ENCODE results near the gene RABIF. TPM values are rescaled to one million over a fixed set of nuclear protein-coding genes. Genes with fewer than 3 reads are reported as not detected.
"Not testable (repeated sequence)": the region's sequence is repeated elsewhere in the genome, so short reads cannot be mapped to it uniquely, and the experiment has no call there.

Gene RABIF
- total and polyA plus RNA-seq, 10 donors, result 5.9 to 11.5 (median 9.2) TPM

DNA sequence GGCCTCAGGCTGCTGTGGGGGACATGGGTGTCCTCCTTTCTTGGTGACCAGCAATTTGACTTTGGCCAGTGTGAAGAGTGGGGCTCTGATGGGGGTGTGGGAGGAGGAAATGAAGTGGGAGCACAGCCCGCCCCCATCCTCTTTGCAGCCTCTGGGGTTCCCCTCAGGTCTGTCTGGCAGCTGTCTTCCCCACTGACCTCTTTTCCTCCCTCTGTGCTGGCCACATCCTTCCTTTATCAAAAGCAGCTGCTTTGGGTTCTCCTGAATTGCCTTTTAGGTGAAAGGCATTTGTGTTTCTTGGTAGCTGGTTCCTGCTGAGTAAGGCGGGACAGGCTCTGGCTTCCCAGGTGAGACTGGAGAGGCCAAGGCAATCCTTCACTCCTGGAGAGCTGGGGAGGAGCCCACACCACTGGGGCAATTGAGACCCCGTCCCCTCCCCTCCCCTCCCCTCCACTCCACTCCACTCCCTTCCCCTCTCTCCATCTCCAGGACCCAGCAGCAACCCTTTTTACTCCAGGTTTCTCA, 53.3 kb downstream of the RABIF start:
- Histone ChIP-seq H3K9me3 (no peaks in the 10 kb centered on the region), H3K36me3 (no peaks in the 10 kb centered on the region), H3K4me3 (no peak overlapping the region), H3K27ac (no peak overlapping the region), H3K27me3 (replicated peaks in 1 of 7) (peaks cover 0 to 8% (median 0%) of the 10 kb centered on the region in 7 donors), H3K4me1 (peaks cover 0 to 32% (median 22%) of the 10 kb centered on the region in 6 donors)
- intact Hi-C loops (cut with DNase I; ENCODE audit: low total_unique reads), result no loop called here
- 7 to 22% (median 12%) methylated on average over 3 of the region's 3 CpGs for WGBS, 5 donors
- DNase-seq, result no peak
- TF ChIP-seq POLR2A (IDR thresholded peaks at IDR 0.05) (no peak), POLR2AphosphoS5 (IDR thresholded peaks at IDR 0.05) (no peak), CTCF (IDR thresholded peaks at IDR 0.05 in 8 of 11, conservative IDR thresholded peaks at IDR 0.05 in 3 of 11) (no peak)

DNA sequence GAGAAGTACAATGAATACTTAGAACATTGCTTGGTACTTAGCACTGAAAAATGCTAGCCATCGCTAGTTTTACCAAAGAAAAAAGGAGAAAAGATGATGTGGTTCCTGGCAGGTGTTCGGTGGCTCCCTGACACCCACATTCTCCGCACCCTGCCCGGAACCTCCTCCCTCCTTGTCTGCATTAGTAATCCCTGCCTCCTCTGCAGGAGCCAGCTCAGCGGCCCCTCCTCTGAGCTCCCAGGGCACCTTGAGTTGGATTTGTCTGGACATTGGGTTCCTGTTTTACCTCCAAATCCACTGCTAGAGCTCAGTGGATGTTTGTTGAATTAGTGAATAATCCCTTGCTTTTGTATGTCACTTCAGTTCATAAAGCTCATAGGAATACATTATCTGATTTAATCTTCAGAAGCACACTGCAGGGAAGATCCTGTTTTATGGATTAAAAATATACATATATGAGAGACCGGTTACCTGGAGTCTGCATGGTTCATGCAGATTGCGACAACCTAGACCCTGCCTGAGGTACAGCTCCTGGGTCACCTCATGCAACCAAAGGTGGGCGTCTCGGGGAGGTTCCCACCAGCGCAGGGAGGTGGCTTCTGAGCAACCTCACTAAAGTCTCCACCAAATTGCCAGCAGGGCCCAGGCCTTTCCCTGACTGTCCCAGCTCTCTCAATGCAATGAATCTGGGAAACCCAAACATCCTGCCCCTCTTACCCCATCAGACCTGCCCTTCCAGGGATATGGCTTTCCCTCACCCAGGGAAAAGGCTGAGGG, 54.0 kb downstream of the RABIF start:
- no peak overlapping the region for H3K27ac ChIP-seq
- H3K36me3 ChIP-seq, result no peaks in the 10 kb centered on the region
- no peak for TF ChIP-seq POLR2A (IDR thresholded peaks at IDR 0.05)
- no peak for TF ChIP-seq POLR2AphosphoS5 (IDR thresholded peaks at IDR 0.05)
- no peak for TF ChIP-seq CTCF (IDR thresholded peaks at IDR 0.05 in 8 of 11, conservative IDR thresholded peaks at IDR 0.05 in 3 of 11)
- intact Hi-C loops (cut with DNase I; ENCODE audit: low total_unique reads), result no loop called here
- H3K4me1 ChIP-seq, result peaks cover 0 to 28% (median 22%) of the 10 kb centered on the region in 6 donors
- no peak for DNase-seq
- H3K9me3 ChIP-seq, result no peaks in the 10 kb centered on the region
- peaks cover 0 to 8% (median 0%) of the 10 kb centered on the region in 7 donors for H3K27me3 ChIP-seq (replicated peaks in 1 of 7)
- 73 to 83% (median 78%) methylated on average over 10 of the region's 10 CpGs for WGBS, 5 donors
- no peak overlapping the region for H3K4me3 ChIP-seq

- TF ChIP-seq CTCF (IDR thresholded peaks at IDR 0.05 in 8 of 11, conservative IDR thresholded peaks at IDR 0.05 in 3 of 11) (no peak), POLR2AphosphoS5 (IDR thresholded peaks at IDR 0.05) (no peak), POLR2A (IDR thresholded peaks at IDR 0.05) (no peak)
- DNase-seq, result no peak
- Histone ChIP-seq H3K9me3 (no peaks in the 10 kb centered on the region), H3K4me1 (peaks cover 0 to 22% (median 16%) of the 10 kb centered on the region in 6 donors), H3K4me3 (no peak overlapping the region), H3K27me3 (replicated peaks in 1 of 7) (peaks cover 0 to 7% (median 0%) of the 10 kb centered on the region in 7 donors), H3K27ac (no peak overlapping the region), H3K36me3 (no peaks in the 10 kb centered on the region)
- intact Hi-C loops (cut with DNase I; ENCODE audit: low total_unique reads), result no loop called here
- 60 to 79% (median 62%) methylated on average over 3 of the region's 3 CpGs for WGBS, 5 donors
Observed at GRCh38 chr1:202831906-202832305, 57.0 kb downstream of the RABIF start.

DNA sequence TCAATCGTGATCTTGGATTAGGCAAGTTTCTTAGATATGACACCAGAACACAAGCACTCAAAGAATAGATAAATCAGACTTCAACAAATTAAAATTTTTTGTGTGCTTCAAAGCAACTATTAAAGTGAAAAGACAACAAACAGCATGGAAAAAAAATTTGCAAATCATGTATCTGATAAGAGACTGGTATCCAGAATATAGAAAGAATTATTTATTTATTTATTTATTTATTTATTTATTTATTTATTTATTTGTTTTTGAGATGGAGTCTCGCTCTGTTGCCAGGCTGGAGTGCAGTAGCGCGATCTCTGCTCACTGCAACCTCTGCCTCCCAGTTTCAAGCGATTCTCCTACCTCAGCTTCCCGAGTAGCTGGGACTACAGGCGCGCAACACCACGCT, 59.7 kb downstream of the RABIF start:
- intact Hi-C loops (cut with DNase I; ENCODE audit: low total_unique reads); H3K4me3 ChIP-seq; H3K4me1 ChIP-seq; H3K27me3 ChIP-seq (replicated peaks in 1 of 7); H3K27ac ChIP-seq; H3K36me3 ChIP-seq; DNase-seq; H3K9me3 ChIP-seq: not testable (repeated sequence)
- WGBS, 5 donors, result 90 to 96% (median 93%) methylated on average over 9 of the region's 9 CpGs

Small RNAs within 50 kb of the gene (small RNA-seq; reads per million reads assigned to genes)
- 0 reads per million in 4 donors for gene RF00019

Other genes starting within 250 kb of the RABIF start
- gene SYT2, start 178.7 kb downstream of the RABIF start, total RNA-seq, result under 1 TPM in 4 of 7 donors, not detected in 3; 0.03 to 0.14 (median 0.08) TPM
- under 1 TPM; under 0.01 to 0.02 (median under 0.01) TPM for gene SYT2, start 178.7 kb downstream of the RABIF start, polyA plus RNA-seq
- 10 to 100 TPM; 45.4 to 71.9 (median 59.4) TPM for gene KDM5B, start 80.7 kb downstream of the RABIF start, total RNA-seq
- gene KDM5B, start 80.7 kb downstream of the RABIF start, polyA plus RNA-seq, result 1 to 10 TPM; 7.7 to 8.9 (median 8.4) TPM
- gene PCAT6, start 78.2 kb downstream of the RABIF start, total RNA-seq, result 1 to 10 TPM in 1 of 7 donors, under 1 TPM in 3, not detected in 3; 0.81 to 1.3 (median 0.84) TPM
- gene PCAT6, start 78.2 kb downstream of the RABIF start, polyA plus RNA-seq, result 1 to 10 TPM; 1.3 to 2.4 (median 1.6) TPM
- gene KLHL12, start 38.1 kb upstream of the RABIF start, total RNA-seq, result 10 to 100 TPM; 20.6 to 35.4 (median 24.6) TPM
- gene KLHL12, start 38.1 kb upstream of the RABIF start, polyA plus RNA-seq, result 10 to 100 TPM; 14.8 to 16.0 (median 15.8) TPM
- gene ADIPOR1, start 69.2 kb upstream of the RABIF start, total RNA-seq, result 100 to 1,000 TPM in 5 of 7 donors, 10 to 100 TPM in 2; 90.9 to 167 (median 128) TPM
- gene ADIPOR1, start 69.2 kb upstream of the RABIF start, polyA plus RNA-seq, result 10 to 100 TPM; 34.0 to 57.6 (median 39.7) TPM
- gene CYB5R1, start 78.1 kb upstream of the RABIF start, total RNA-seq, result 10 to 100 TPM; 41.1 to 60.5 (median 51.4) TPM
- gene CYB5R1, start 78.1 kb upstream of the RABIF start, polyA plus RNA-seq, result 10 to 100 TPM; 26.2 to 29.9 (median 28.9) TPM
- gene TMEM183A, start 118.2 kb upstream of the RABIF start, total RNA-seq, result 10 to 100 TPM; 47.6 to 61.9 (median 55.8) TPM
- 10 to 100 TPM; 30.3 to 40.7 (median 35.1) TPM for gene TMEM183A, start 118.2 kb upstream of the RABIF start, polyA plus RNA-seq
- 10 to 100 TPM in 2 of 7 donors, 1 to 10 TPM in 5; 2.5 to 12.0 (median 6.6) TPM for gene PPFIA4, start 137.3 kb upstream of the RABIF start, total RNA-seq
- 1 to 10 TPM in 1 of 3 donors, under 1 TPM in 2; 0.21 to 2.2 (median 0.52) TPM for gene PPFIA4, start 137.3 kb upstream of the RABIF start, polyA plus RNA-seq
- gene MYOG, start 196.9 kb upstream of the RABIF start, total RNA-seq, result not detected
- gene MYOG, start 196.9 kb upstream of the RABIF start, polyA plus RNA-seq, result not detected
- gene ADORA1, start 238.6 kb upstream of the RABIF start, total RNA-seq, result 10 to 100 TPM in 3 of 7 donors, 1 to 10 TPM in 4; 3.7 to 13.5 (median 8.5) TPM
- gene ADORA1, start 238.6 kb upstream of the RABIF start, polyA plus RNA-seq, result 1 to 10 TPM in 2 of 3 donors, under 1 TPM in 1; 0.37 to 3.2 (median 1.0) TPM

Data from spleen (tissue), 11 donors.